GM18870 (cell line): ENCODE results near the gene MUC4.
"Not testable (repeated sequence)": the region's sequence is repeated elsewhere in the genome, so short reads cannot be mapped to it uniquely, and the experiment has no call there.

Experiments used
- ATAC-seq: cut with Tn5 transposase; IDR thresholded peaks from one replicate; pipeline ENCODE4 v1.9.1; 2021; ENCODE audit warnings: moderate library complexity; ENCODE audit not compliant: unreplicated experiment

The MUC4 gene

GRCh38 chr3:195717852-195718476 lies 93.8 kb downstream of the MUC4 start:
- no peak for ATAC-seq

GRCh38 chr3:195717416-195717815 lies 94.3 kb downstream of the MUC4 start:
- ATAC-seq = no peak

- ATAC-seq = no peak
These were observed 96.0 kb downstream of the MUC4 start for GRCh38 chr3:195715583-195716266.

- no peak for ATAC-seq
These were observed 96.6 kb downstream of the MUC4 start for GRCh38 chr3:195715134-195715533.

GRCh38 chr3:195714380-195715011 lies 97.2 kb downstream of the MUC4 start:
- ATAC-seq = no peak

DNA sequence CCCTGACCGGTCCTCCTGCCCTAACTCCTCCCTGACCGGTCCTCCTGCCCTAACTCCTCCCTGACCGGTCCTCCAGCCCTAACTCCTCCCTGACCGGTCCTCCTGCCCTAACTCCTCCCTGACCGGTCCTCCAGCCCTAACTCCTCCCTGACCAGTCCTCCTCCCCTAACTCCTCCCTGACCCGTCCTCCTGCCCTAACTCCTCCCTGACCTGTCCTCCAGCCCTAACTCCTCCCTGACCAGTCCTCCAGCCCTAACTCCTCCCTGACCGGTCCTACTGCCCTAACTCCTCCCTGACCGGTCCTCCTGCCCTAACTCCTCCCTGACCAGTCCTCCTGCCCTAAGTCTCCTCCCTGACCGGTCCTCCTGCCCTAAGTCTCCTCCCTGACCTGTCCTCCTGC lies 98.6 kb downstream of the MUC4 start:
- ATAC-seq = not testable (repeated sequence)

DNA sequence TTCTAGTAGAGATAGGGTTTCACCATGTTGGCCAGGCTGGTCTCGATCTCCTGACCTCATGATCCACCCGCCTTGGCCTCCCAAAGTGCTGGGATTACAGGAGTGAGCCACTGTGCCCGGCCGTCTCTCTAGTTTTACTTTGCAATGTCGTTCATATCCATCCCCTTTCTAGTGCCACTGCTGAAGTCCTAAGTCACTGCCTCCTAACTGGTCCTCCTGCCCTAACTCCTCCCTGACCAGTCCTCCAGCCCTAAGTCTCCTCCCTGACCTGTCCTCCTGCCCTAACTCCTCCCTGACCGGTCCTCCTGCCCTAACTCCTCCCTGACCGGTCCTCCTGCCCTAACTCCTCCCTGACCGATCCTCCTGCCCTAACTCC lies 99.2 kb downstream of the MUC4 start:
- ATAC-seq = not testable (repeated sequence)

- no peak for ATAC-seq
These were observed 99.8 kb downstream of the MUC4 start for GRCh38 chr3:195711813-195712534.

DNA sequence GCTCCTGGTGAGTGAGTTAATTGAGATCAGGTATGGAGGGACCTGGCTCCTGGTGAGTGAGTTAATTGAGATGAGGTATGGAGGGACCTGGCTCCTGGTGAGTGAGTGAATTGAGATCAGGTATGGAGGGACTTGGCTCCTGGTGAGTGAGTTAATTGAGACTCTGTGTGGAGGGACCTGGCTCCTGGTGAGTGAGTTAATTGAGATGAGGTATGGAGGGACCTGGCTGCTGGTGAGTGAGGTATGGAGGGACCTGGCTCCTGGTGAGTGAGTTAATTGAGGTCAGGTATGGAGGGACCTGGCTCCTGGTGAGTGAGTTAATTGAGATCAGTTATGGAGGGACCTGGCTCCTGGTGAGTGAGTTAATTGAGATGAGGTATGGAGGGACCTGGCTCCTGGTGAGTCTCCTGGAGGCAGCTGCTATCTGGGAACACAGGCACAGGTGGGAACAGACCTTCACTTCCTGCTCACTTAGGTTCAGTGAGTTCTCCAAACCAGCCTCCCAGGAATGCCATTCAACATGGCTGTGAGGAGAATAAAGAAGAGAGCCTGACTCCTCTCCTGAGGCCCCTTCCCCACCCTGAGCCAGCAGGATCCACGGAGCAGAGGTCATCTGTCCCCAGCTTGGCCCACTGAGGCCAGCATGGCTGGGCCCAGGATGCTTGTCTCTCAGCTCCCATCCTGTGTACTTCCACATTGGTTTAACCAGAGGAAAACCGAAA lies 100.5 kb downstream of the MUC4 start:
- not testable (repeated sequence) for ATAC-seq

DNA sequence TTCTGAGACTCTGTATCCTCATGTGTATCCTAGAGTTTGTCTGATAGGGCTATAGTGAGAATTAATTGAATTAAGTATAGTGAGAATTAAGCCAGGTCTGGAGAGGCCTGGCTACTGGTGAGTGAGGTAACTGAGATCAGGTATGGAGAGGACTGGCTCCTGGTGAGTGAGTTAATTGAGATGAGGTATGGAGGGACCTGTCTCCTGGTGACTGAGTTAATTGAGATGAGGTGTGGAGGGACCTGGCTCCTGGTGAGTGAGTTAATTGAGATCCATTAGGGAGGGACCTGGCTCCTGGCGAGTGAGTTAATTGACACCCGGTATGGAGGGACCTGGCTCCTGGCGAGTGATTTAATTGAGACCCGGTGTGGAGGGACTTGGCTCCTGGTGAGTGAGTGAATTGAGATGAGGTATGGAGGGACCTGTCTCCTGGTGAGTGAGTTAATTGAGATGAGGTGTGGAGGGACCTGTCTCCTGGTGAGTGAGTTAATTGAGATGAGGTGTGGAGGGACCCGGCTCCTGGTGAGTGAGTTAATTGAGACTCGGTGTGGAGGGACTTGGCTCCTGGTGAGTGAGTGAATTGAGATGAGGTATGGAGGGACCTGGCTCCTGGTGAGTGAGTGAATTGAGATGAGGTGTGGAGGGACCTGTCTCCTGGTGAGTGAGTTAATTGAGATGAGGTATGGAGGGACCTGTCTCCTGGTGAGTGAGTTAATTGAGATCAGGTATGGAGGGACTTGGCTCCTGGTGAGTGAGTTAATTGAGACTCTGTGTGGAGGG lies 101.4 kb downstream of the MUC4 start:
- ATAC-seq = not testable (repeated sequence)

- ATAC-seq = no peak
These were observed 102.0 kb downstream of the MUC4 start for GRCh38 chr3:195709676-195710085.

DNA sequence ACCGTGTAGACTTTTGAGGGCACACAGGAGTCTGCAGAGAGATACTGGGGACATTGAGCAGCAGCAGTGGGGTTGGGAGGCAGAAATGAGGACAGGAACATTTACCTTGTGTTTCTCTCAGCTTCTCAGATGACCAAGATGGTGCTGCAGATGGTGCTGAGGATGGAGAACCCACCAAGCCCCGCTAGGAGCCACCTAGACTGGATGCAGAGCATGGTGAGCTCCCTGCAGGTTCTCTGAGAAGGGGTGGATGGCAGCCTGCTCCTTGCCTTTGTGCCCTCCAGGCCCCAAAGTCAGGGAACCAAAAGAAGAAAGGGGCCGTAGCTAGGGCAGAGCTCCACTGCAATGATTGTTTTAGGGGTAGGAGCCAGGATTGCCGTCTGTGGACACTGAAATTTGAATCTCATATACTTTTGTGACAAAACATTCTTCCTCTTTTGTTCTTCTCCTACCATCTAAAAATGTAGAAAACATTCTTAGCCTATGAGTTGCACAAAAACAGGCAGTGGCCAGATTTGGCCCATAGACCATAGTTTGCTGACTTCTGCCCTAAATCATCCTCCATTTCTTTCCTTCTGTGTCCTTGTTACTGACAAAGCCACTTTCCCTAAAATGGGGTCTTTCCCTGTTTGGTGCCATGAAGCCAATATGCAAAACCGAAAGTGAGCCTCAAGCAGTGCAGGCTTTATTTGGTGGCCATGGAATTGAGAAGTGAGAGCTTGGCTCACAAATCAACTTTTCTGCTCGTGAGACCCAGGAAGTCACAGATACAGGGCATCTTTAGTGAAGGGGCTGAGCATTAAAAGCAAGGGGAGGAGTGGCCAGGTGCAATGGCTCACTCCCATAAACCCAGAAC lies 102.9 kb downstream of the MUC4 start:
- ATAC-seq = no peak

DNA sequence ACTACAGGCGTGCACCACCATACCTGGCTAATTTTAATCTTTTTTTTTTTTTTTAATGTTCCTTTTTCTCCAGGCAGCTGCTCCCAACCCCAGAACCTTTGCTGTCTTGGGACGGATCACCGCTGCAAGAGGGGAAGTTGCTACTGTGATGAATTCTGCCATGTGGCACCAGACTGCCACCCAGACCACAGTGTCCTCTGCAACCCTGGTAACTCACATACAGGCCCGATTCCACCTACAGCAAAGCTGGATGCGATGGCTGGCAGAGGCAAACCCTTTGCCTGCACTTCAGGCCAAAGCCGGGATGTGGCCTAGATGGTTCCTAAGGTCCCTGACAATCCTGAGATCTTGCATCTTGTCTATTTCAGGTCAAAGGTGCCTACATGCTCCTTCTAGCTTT lies 103.7 kb downstream of the MUC4 start:
- no peak for ATAC-seq

GRCh38 chr3:195705081-195705991 lies 106.4 kb downstream of the MUC4 start:
- no peak for ATAC-seq

- ATAC-seq = no peak
These were observed 107.2 kb downstream of the MUC4 start for GRCh38 chr3:195704433-195704999.

GRCh38 chr3:195703776-195704175 lies 108.0 kb downstream of the MUC4 start:
- ATAC-seq = no peak

- ATAC-seq = no peak
These were observed 110.5 kb downstream of the MUC4 start for GRCh38 chr3:195701042-195701915.
